ENCODE measurements around the gene PAN2. TPM values are rescaled to one million over a fixed set of nuclear protein-coding genes. Genes with fewer than 3 reads are reported as not detected.

PAN2 gene
- polyA plus RNA-seq, 6 donors from 2014 or later = 10.0 to 15.3 (median 13.6) TPM

GRCh38 chr12:56315622-56316473 lies 18.0 kb downstream of the PAN2 start, which contains the start of gene CNPY2:
Gene CNPY2 (minus strand): TSS chr12:56315988. CDS start chr12:56315217, 771 bp downstream.
- H3K36me3 Mint-ChIP-seq = peaks cover 4 to 8% of the 10 kb centered on the region in 2 donors
- peak; percentile 89 for ATAC-seq (ENCODE audit: low read depth in 2 of 2)

GRCh38 chr12:56315249-56315621 lies 18.6 kb downstream of the PAN2 start:
- H3K4me1 Mint-ChIP-seq = peaks cover 7 to 24% (median 13%) of the 10 kb centered on the region in 3 donors
- H3K27me3 Mint-ChIP-seq = no peaks in the 10 kb centered on the region
- peak overlapping the region; percentile 94 to 99 (median 99) for H3K27ac Mint-ChIP-seq
- no peaks in the 10 kb centered on the region for H3K9me3 Mint-ChIP-seq
- ATAC-seq (ENCODE audit: low read depth in 2 of 2) (peak in 1 of 2 donors; percentile 0), DNase-seq (no peak)
- peak overlapping the region; percentile 93 to 99 (median 99) for H3K4me3 Mint-ChIP-seq
- peaks cover 4 to 8% of the 10 kb centered on the region in 2 donors for H3K36me3 Mint-ChIP-seq

More at GRCh38 chr12:56315622-56316473, 18.0 kb downstream of the PAN2 start, which contains the start of gene CNPY2:
- H3K27ac Mint-ChIP-seq = peak within 1 kb of the TSS; percentile 94 to 99 (median 99)
- no peaks in the 10 kb centered on the region for H3K27me3 Mint-ChIP-seq
- peak; percentile 97 for DNase-seq
- H3K9me3 Mint-ChIP-seq = no peaks in the 10 kb centered on the region
- H3K4me1 Mint-ChIP-seq = peaks cover 7 to 24% (median 13%) of the 10 kb centered on the region in 3 donors
- H3K4me3 Mint-ChIP-seq = peak within 1 kb of the TSS; percentile 93 to 99 (median 99)

GRCh38 chr12:56311003-56311402 lies 22.8 kb downstream of the PAN2 start:
- Mint-ChIP-seq H3K36me3 (peaks cover 0 to 6% of the 10 kb centered on the region in 2 donors), H3K9me3 (no peaks in the 10 kb centered on the region), H3K27me3 (no peaks in the 10 kb centered on the region), H3K27ac (peak overlapping the region in 1 of 6 donors; percentile 89), H3K4me3 (no peak overlapping the region), H3K4me1 (peaks cover 7 to 17% (median 13%) of the 10 kb centered on the region in 3 donors)
- DNase-seq (no peak), ATAC-seq (ENCODE audit: low read depth in 2 of 2) (no peak)

GRCh38 chr12:56308714-56309113 lies 25.1 kb downstream of the PAN2 start:
- Mint-ChIP-seq H3K36me3 (peaks cover 0 to 6% of the 10 kb centered on the region in 2 donors), H3K9me3 (no peaks in the 10 kb centered on the region)

GRCh38 chr12:56307221-56307965 lies 26.4 kb downstream of the PAN2 start:
- DNase-seq (no peak), ATAC-seq (ENCODE audit: low read depth in 2 of 2) (no peak)
- Mint-ChIP-seq H3K27me3 (no peaks in the 10 kb centered on the region), H3K4me3 (no peak overlapping the region), H3K27ac (peak overlapping the region in 1 of 6 donors; percentile 69), H3K36me3 (peaks cover 0 to 6% of the 10 kb centered on the region in 2 donors), H3K4me1 (peaks cover under 1 to 8% (median under 1%) of the 10 kb centered on the region in 3 donors), H3K9me3 (no peaks in the 10 kb centered on the region)

More at GRCh38 chr12:56308714-56309113, 25.1 kb downstream of the PAN2 start:
- no peak for DNase-seq
- ATAC-seq (ENCODE audit: low read depth in 2 of 2) = no peak
- Mint-ChIP-seq H3K4me3 (no peak overlapping the region), H3K27ac (peak overlapping the region in 2 of 6 donors; percentile 34 to 38), H3K4me1 (no peaks in the 10 kb centered on the region), H3K27me3 (no peaks in the 10 kb centered on the region)

GRCh38 chr12:56304872-56305590 lies 28.8 kb downstream of the PAN2 start:
- Mint-ChIP-seq H3K36me3 (peaks cover 0 to 4% of the 10 kb centered on the region in 2 donors), H3K27me3 (no peaks in the 10 kb centered on the region), H3K27ac (peak overlapping the region in 3 of 6 donors; percentile 68 to 94 (median 74)), H3K9me3 (no peaks in the 10 kb centered on the region), H3K4me3 (no peak overlapping the region), H3K4me1 (peaks cover 13 to 29% (median 20%) of the 10 kb centered on the region in 3 donors)
- no peak for DNase-seq
- no peak for ATAC-seq (ENCODE audit: low read depth in 2 of 2)

- Mint-ChIP-seq H3K27me3 (no peaks in the 10 kb centered on the region), H3K27ac (no peak overlapping the region), H3K9me3 (no peaks in the 10 kb centered on the region), H3K4me3 (no peak overlapping the region), H3K36me3 (no peaks in the 10 kb centered on the region), H3K4me1 (peaks cover 19 to 35% (median 28%) of the 10 kb centered on the region in 3 donors)
- DNase-seq (no peak), ATAC-seq (ENCODE audit: low read depth in 2 of 2) (no peak)
Measured at GRCh38 chr12:56304276-56304675, 29.5 kb downstream of the PAN2 start.

- peak overlapping the region; percentile 95 to 99 (median 97) for H3K4me3 Mint-ChIP-seq
- H3K9me3 Mint-ChIP-seq = no peaks in the 10 kb centered on the region
- no peak for ATAC-seq (ENCODE audit: low read depth in 2 of 2)
- peaks cover 42 to 69% (median 60%) of the 10 kb centered on the region in 3 donors for H3K4me1 Mint-ChIP-seq
- no peaks in the 10 kb centered on the region for H3K36me3 Mint-ChIP-seq
- H3K27me3 Mint-ChIP-seq = no peaks in the 10 kb centered on the region
- H3K27ac Mint-ChIP-seq = peak overlapping the region; percentile 93 to 99 (median 97)
- no peak for DNase-seq
Measured at GRCh38 chr12:56300644-56301464, 32.9 kb downstream of the PAN2 start.

GRCh38 chr12:56299853-56300643 lies 33.8 kb downstream of the PAN2 start, which contains the start of gene CS:
Gene CS (minus strand): TSS chr12:56300330. CDS start chr12:56300201, 129 bp downstream.
- Mint-ChIP-seq H3K27ac (peak within 1 kb of the TSS; percentile 93 to 99 (median 98)), H3K27me3 (no peaks in the 10 kb centered on the region), H3K4me3 (peak within 1 kb of the TSS; percentile 95 to 99 (median 97)), H3K4me1 (peaks cover 42 to 69% (median 60%) of the 10 kb centered on the region in 3 donors), H3K36me3 (no peaks in the 10 kb centered on the region), H3K9me3 (no peaks in the 10 kb centered on the region)
- DNase-seq (peak; percentile 99), ATAC-seq (ENCODE audit: low read depth in 2 of 2) (peak; percentile 91 to 93)

- DNase-seq (no peak), ATAC-seq (ENCODE audit: low read depth in 2 of 2) (no peak)
- H3K27me3 Mint-ChIP-seq = no peaks in the 10 kb centered on the region
- peaks cover 42 to 71% (median 60%) of the 10 kb centered on the region in 3 donors for H3K4me1 Mint-ChIP-seq
- H3K9me3 Mint-ChIP-seq = no peaks in the 10 kb centered on the region
- H3K4me3 Mint-ChIP-seq = peak overlapping the region; percentile 95 to 99 (median 97)
- H3K27ac Mint-ChIP-seq = peak overlapping the region; percentile 92 to 99 (median 97)
- H3K36me3 Mint-ChIP-seq = no peaks in the 10 kb centered on the region
Measured at GRCh38 chr12:56299308-56299852, 34.4 kb downstream of the PAN2 start.

GRCh38 chr12:56298828-56299227 lies 35.0 kb downstream of the PAN2 start:
- no peak for ATAC-seq (ENCODE audit: low read depth in 2 of 2)
- no peak for DNase-seq

More at GRCh38 chr12:56298828-56299227, 35.0 kb downstream of the PAN2 start:
- H3K27ac Mint-ChIP-seq = peak overlapping the region in 4 of 6 donors; percentile 92 to 98 (median 94)
- no peaks in the 10 kb centered on the region for H3K36me3 Mint-ChIP-seq
- peak overlapping the region; percentile 95 to 99 (median 97) for H3K4me3 Mint-ChIP-seq
- H3K9me3 Mint-ChIP-seq = no peaks in the 10 kb centered on the region
- no peaks in the 10 kb centered on the region for H3K27me3 Mint-ChIP-seq
- peaks cover 46 to 74% (median 60%) of the 10 kb centered on the region in 3 donors for H3K4me1 Mint-ChIP-seq
